Neural progenitor cell (in vitro differentiated cells): Measurements from ENCODE around the gene MED10. TPM values are rescaled to one million over a fixed set of nuclear protein-coding genes. Genes with fewer than 3 reads are reported as not detected.

ENCODE experiments used
- DNase-seq: peaks from one replicate; pipeline ENCODE4 v3.0.0-alpha.2; 2016; ENCODE audit warnings: low spot score
- H2AFZ ChIP-seq: fragments of 200-600 bp; sonication (generic); replicated peaks from 2 replicates; pipeline ENCODE4 v1.6.1; 2016; ENCODE audit warnings: antibody characterized with exemption
- H3F3A ChIP-seq: fragments of 200-600 bp; sonication (generic); 2 replicates; pipeline ENCODE4 v1.6.1; 2016; ENCODE audit warnings: antibody characterized with exemption, low read depth
- H3K27ac ChIP-seq: fragments of 200-600 bp; sonication (generic); 2 replicates; pipeline ENCODE4 v1.5.1; 2016; ENCODE audit warnings: mild to moderate bottlenecking
- H3K27me3 ChIP-seq: fragments of 200-600 bp; sonication (generic); 2 replicates; pipeline ENCODE4 v1.6.1; 2016; ENCODE audit warnings: mild to moderate bottlenecking, moderate library complexity
- H3K36me3 ChIP-seq: fragments of 200-600 bp; sonication (generic); 2 replicates; pipeline ENCODE4 v1.5.1; 2016
- H3K4me1 ChIP-seq: fragments of 200-600 bp; sonication (generic); 2 replicates; pipeline ENCODE4 v1.6.1; 2016; ENCODE audit warnings: mixed run types
- H3K4me2 ChIP-seq: fragments of 200-600 bp; sonication (generic); 2 replicates; pipeline ENCODE4 v1.6.1; 2016
- H3K4me3 ChIP-seq: fragments of 200-600 bp; sonication (generic); 2 replicates; pipeline ENCODE4 v1.5.1; 2016
- H3K79me2 ChIP-seq: fragments of 200-600 bp; sonication (generic); 2 replicates; pipeline ENCODE4 v1.6.1; 2016; ENCODE audit warnings: low read depth
- H3K9ac ChIP-seq: fragments of 200-600 bp; sonication (generic); 2 replicates; pipeline ENCODE4 v1.6.1; 2016
- H3K9me3 ChIP-seq: fragments of 200-600 bp; sonication (generic); 2 replicates; pipeline ENCODE4 v1.5.1; 2016; ENCODE audit warnings: low read depth
- H4K20me1 ChIP-seq: fragments of 200-600 bp; sonication (generic); 2 replicates; pipeline ENCODE4 v1.6.1; 2016; ENCODE audit warnings: low read depth
- H3K27ac Mint-ChIP-seq: 3 replicates; pipeline ENCODE4 v1.8.0; 2021; ENCODE audit warnings: mixed read lengths
- H3K27me3 Mint-ChIP-seq: 2 replicates; pipeline ENCODE4 v1.8.0; 2022; ENCODE audit warnings: low read depth, mild to moderate bottlenecking, inconsistent platforms, moderate library complexity, mixed read lengths; ENCODE audit not compliant: insufficient read depth
- H3K36me3 Mint-ChIP-seq: 3 replicates; pipeline ENCODE4 v1.8.0; 2021; ENCODE audit warnings: mixed read lengths
- H3K4me1 Mint-ChIP-seq: 3 replicates; pipeline ENCODE4 v1.8.0; 2021; ENCODE audit warnings: mixed read lengths
- H3K4me3 Mint-ChIP-seq: 3 replicates; pipeline ENCODE4 v1.8.0; 2021; ENCODE audit warnings: mild to moderate bottlenecking, moderate library complexity, mixed read lengths
- H3K9me3 Mint-ChIP-seq: 3 replicates; pipeline ENCODE4 v1.8.0; 2020; ENCODE audit warnings: mixed read lengths
- EZH2 ChIP-seq: fragments of 200-600 bp; sonication (generic); IDR thresholded peaks from 2 replicates; pipeline ENCODE4 v1.6.1; 2017; ENCODE audit warnings: antibody characterized with exemption, mild to moderate bottlenecking, moderate library complexity
- EZH2phosphoT487 ChIP-seq: fragments of 200-600 bp; sonication (generic); IDR thresholded peaks from 2 replicates; pipeline ENCODE4 v1.6.1; 2017; ENCODE audit warnings: antibody characterized with exemption
- total RNA-seq: library from RNA; depleted of rRNA; stranded (reverse); fragments of >200 nt; gene quantifications from 2 replicates; pipeline ENCODE4 v1.2.3, GENCODE V29; 2015; ENCODE audit warnings: low replicate concordance
- TF ChIP-seq, protein P1 (sequence below): fragments of 200-600 bp; sonication (generic); IDR thresholded peaks from 2 replicates; pipeline ENCODE4 v1.5.1; 2017; ENCODE audit warnings: antibody characterized with exemption, mild to moderate bottlenecking

The MED10 gene
- total RNA-seq, 1 donor from 2014 or later = 23.5 TPM

DNA sequence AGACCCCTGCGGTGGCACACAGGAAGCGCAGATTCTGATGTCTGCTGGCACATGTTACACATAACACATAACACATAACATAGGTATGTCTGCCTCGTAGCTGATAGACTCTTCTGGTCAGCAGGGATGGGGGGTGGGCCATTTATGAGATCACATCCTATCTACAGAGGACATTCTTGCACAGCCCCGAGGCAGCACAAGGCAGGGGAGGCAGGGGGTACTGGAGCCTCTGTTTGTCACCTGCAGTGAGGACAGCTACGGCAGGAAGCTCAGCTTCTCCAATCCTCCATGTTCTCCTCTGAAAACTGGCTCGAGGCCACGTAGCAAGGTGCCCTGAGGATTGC is 16.7 kb upstream of the MED10 start:
- Mint-ChIP-seq H3K4me3 (no peak overlapping the region), H3K4me1 (no peaks in the 10 kb centered on the region), H3K27ac (no peak overlapping the region), H3K36me3 (no peaks in the 10 kb centered on the region), H3K9me3 (no peaks in the 10 kb centered on the region), H3K27me3 (peaks cover 6% of the 10 kb centered on the region)
- H3K9me3 ChIP-seq = no peaks in the 10 kb centered on the region
- H4K20me1 ChIP-seq = no peaks in the 10 kb centered on the region
- no peaks in the 10 kb centered on the region for H3K79me2 ChIP-seq
- no peak for DNase-seq
- H3K4me1 ChIP-seq = no peaks in the 10 kb centered on the region
- no peak overlapping the region for H3K27ac ChIP-seq
- no peak overlapping the region for H3K9ac ChIP-seq
- no peaks in the 10 kb centered on the region for H3K36me3 ChIP-seq
- H3K27me3 ChIP-seq = no peaks in the 10 kb centered on the region
- no peak overlapping the region for H3K4me3 ChIP-seq
- TF ChIP-seq, protein P1, sequence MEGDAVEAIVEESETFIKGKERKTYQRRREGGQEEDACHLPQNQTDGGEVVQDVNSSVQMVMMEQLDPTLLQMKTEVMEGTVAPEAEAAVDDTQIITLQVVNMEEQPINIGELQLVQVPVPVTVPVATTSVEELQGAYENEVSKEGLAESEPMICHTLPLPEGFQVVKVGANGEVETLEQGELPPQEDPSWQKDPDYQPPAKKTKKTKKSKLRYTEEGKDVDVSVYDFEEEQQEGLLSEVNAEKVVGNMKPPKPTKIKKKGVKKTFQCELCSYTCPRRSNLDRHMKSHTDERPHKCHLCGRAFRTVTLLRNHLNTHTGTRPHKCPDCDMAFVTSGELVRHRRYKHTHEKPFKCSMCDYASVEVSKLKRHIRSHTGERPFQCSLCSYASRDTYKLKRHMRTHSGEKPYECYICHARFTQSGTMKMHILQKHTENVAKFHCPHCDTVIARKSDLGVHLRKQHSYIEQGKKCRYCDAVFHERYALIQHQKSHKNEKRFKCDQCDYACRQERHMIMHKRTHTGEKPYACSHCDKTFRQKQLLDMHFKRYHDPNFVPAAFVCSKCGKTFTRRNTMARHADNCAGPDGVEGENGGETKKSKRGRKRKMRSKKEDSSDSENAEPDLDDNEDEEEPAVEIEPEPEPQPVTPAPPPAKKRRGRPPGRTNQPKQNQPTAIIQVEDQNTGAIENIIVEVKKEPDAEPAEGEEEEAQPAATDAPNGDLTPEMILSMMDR = no peak
- no peak for TF ChIP-seq EZH2
- H3K4me2 ChIP-seq = no peak overlapping the region
- no peaks in the 10 kb centered on the region for H3F3A ChIP-seq
- no peak overlapping the region for H2AFZ ChIP-seq

DNA sequence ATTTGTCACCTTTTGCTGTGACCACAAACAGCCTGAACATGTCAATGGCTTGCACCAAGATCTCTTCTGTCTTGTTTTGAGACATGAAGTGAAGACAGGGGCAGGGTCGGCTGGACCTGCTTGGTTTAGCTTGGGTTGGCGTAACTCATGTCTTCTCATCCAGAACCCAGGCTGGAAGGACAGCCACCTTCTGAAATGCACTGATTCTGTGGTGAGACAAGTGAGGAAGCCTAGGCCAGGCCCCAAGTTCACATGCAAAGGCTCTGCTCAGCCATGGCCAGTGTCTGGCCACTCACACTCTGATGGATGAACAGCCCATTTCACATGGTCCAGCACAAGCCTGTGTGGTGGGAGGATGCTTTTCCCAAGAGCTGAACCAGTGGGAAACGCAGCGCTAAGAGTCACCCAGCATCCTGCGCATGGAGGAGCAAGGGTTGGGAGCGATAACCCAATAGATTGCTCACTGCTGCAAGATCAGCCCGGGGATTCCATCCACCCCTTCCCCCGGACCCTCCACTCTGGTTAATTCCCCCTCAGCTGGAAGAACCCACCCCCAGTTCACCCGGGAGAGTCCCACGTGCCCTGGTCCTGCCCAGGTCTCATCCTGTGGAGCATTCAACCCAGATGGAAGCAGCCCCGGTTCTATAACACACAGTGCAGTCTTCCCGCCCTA is 16.2 kb upstream of the MED10 start:
- Histone ChIP-seq H3K27me3 (no peaks in the 10 kb centered on the region), H3K36me3 (no peaks in the 10 kb centered on the region), H3K27ac (no peak overlapping the region), H3K9ac (no peak overlapping the region), H3K79me2 (no peaks in the 10 kb centered on the region), H3K4me1 (no peaks in the 10 kb centered on the region), H3F3A (no peaks in the 10 kb centered on the region), H3K4me2 (no peak overlapping the region), H3K9me3 (no peaks in the 10 kb centered on the region), H3K4me3 (no peak overlapping the region), H4K20me1 (no peaks in the 10 kb centered on the region), H2AFZ (no peak overlapping the region)
- Mint-ChIP-seq H3K4me3 (no peak overlapping the region), H3K27me3 (peaks cover 6% of the 10 kb centered on the region), H3K27ac (no peak overlapping the region), H3K9me3 (no peaks in the 10 kb centered on the region), H3K36me3 (no peaks in the 10 kb centered on the region), H3K4me1 (no peaks in the 10 kb centered on the region)
- no peak for DNase-seq
- TF ChIP-seq EZH2phosphoT487 = no peak

DNA sequence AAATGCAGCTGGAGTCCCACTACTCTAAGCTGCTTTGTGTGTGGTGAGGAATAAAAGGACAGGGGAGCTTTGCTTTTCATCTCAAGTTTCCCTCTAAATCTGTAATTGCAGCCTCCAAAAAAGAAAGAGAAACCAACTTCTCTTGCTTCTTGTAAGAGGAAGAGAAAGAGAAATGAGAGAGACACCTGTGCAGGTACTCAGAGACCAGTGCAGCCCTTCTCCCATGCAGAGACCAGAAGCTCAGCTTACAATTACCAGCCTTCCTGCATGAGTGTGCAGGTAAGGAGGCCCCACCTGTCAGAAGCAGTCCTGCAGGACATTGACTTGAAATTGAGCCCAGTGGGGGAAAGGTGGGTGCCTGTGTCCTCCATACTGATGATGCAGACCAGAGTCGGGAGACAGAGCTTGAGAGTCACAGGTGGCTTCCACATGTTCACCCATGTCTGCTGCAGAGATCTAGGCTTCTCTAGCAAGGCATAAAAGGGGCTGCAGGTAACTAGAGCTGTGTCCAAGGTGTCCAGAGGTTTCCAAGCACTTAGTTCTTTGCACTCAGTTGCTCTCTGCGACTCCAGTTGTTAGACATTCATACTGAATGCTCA is 15.3 kb upstream of the MED10 start:
- H3K36me3 Mint-ChIP-seq = no peaks in the 10 kb centered on the region
- H3K79me2 ChIP-seq = no peaks in the 10 kb centered on the region
- H3K4me3 ChIP-seq = no peak overlapping the region
- H3K27me3 ChIP-seq = no peaks in the 10 kb centered on the region
- no peak overlapping the region for H3K9ac ChIP-seq
- no peak overlapping the region for H3K27ac Mint-ChIP-seq
- H2AFZ ChIP-seq = no peak overlapping the region
- H3K4me1 ChIP-seq = no peaks in the 10 kb centered on the region
- no peaks in the 10 kb centered on the region for H3F3A ChIP-seq
- H3K4me3 Mint-ChIP-seq = no peak overlapping the region
- no peaks in the 10 kb centered on the region for H3K36me3 ChIP-seq
- no peak for DNase-seq
- H3K4me1 Mint-ChIP-seq = no peaks in the 10 kb centered on the region
- H3K4me2 ChIP-seq = no peak overlapping the region
- H3K9me3 Mint-ChIP-seq = no peaks in the 10 kb centered on the region
- TF ChIP-seq EZH2phosphoT487 (no peak), EZH2 (no peak)
- TF ChIP-seq, protein P1 = no peak
- H4K20me1 ChIP-seq = no peaks in the 10 kb centered on the region
- peaks cover 6% of the 10 kb centered on the region for H3K27me3 Mint-ChIP-seq
- H3K27ac ChIP-seq = no peak overlapping the region
- no peaks in the 10 kb centered on the region for H3K9me3 ChIP-seq

DNA sequence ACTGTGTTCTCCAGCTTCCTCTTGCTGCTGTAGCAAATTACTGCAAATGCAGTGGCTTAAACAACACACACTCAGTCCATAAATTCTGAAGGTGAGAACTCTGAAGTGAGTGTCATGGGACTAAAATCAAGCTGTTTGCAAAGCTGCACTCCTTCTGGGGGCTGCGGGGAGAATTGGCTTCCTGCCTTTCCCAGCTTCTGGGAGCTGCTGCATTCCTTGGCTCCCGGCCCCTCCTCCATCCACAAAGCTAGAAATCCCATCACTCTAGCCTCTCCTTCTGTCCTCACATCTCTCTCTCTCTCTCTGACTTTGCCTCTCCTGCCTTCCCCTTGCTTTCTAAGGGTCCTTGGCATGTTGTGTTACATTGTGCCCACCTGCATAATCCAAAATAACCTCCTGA is 14.2 kb upstream of the MED10 start:
- no peak overlapping the region for H3K27ac Mint-ChIP-seq
- Histone ChIP-seq H3K4me1 (no peaks in the 10 kb centered on the region), H4K20me1 (no peaks in the 10 kb centered on the region), H3K36me3 (no peaks in the 10 kb centered on the region), H3K4me3 (no peak overlapping the region), H3K9ac (no peak overlapping the region), H3K27ac (no peak overlapping the region), H3K79me2 (no peaks in the 10 kb centered on the region), H3F3A (no peaks in the 10 kb centered on the region), H3K4me2 (no peak overlapping the region), H3K27me3 (no peaks in the 10 kb centered on the region), H3K9me3 (no peaks in the 10 kb centered on the region), H2AFZ (no peak overlapping the region)
- DNase-seq = no peak
- no peak overlapping the region for H3K4me3 Mint-ChIP-seq
- peaks cover 4% of the 10 kb centered on the region for H3K27me3 Mint-ChIP-seq
- TF ChIP-seq EZH2 (no peak), EZH2phosphoT487 (no peak)
- TF ChIP-seq, protein P1 = no peak
- H3K4me1 Mint-ChIP-seq = no peaks in the 10 kb centered on the region
- H3K36me3 Mint-ChIP-seq = no peaks in the 10 kb centered on the region
- H3K9me3 Mint-ChIP-seq = no peaks in the 10 kb centered on the region
